ENCODE data around the gene ADGRB2. TPM values are rescaled to one million over a fixed set of nuclear protein-coding genes. Genes with fewer than 3 reads are reported as not detected.
A peak's percentile ranks its signal among the peaks of the same experiment; 100 is the strongest.

ADGRB2 gene
- total RNA-seq: under 1 TPM; 0.68 to 0.81 TPM

DNA sequence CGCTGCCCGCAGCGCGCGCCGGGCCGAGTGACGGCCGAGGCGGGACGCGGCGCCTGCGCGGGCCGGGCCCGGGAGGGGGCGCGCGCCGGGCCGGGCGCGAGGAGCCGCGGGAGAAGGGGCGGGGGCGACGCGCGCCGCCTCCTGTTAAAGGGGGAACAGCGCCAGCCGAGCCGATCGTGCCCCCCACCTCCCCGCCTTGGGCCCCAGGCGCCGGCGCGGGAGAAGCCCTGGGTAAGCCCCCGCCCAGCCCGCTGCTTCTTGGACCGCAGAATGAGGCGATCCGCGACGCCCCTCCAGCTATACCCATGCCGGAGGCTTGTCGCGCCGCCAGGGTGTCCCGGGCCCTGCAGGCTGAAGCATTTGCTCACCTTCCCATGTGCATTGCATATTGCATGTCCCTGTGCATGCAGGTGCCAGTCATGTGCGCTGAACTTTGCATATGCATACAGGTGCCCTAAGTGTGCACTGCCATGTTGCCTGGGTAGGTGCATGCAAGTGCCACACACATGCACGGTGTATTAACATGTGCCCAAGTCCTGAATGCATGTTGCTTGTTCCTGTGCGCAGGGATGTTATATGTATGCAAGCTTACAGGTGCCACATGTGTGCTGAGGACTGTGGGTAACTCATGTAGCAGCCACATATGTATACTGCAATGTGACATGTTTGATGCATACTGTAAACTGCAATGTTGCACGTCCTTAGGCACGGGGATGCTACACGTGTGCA is at the start of gene ADGRB2:
Gene ADGRB2, minus strand, starts transcription at position 29 of the 729 bp plus-strand sequence. CDS start 7,119 bp downstream, outside the sequence.
- H3K27me3 Mint-ChIP-seq: peaks cover 58% of the 10 kb centered on the region
- no peak within 1 kb of the TSS for H3K27ac Mint-ChIP-seq
- peaks cover 39% of the 10 kb centered on the region for H3K4me1 Mint-ChIP-seq
- H3K36me3 Mint-ChIP-seq (ENCODE audit: low read depth): no peaks in the 10 kb centered on the region
- peak within 1 kb of the TSS; percentile 67 for H3K4me3 Mint-ChIP-seq
- H3K9me3 Mint-ChIP-seq: no peaks in the 10 kb centered on the region
- no peak for DNase-seq
- POLR2A ChIA-PET: interaction anchor here (0.6 to 2.4 kb wide), 3 partner anchors 11 to 385 kb away, joined by 3 to 6 read pairs (median 6); no protein-coding TSS in a partner anchor
- CTCF ChIA-PET: interaction anchor here (0.6 to 4.4 kb wide), 5 partner anchors 13 to 230 kb away, joined by 3 to 28 read pairs (median 6); no protein-coding TSS in a partner anchor

DNA sequence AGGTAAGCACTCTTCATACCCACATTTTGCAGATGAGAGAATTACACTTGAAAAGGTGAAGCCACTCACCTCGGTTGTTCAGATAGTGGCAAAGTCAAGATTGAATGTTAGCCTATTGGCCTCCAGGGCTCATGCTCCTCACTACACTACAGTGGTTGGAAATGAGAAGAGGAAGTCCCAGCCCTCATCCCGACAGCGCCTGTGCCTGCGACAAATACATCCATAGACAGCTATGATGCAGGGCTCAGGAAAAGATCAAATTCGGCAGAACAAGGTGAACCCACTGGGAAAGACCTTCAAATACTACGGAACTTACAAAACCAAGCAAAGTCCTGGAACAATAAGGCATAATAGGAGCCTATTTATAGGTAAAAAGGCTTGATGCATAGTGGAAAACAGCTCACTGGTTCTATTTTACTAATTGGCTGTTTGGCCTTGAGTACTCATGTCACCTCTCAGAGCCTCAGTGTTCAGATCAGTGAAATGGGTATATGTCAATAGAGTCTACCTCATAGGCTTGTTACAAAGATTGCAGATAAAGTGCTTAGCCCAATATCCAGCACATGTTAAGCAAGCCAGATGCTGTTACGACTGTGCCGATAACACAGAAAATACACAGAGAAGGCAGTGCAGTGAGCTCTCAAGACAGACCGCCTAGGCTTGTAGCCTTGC is 48.2 kb upstream of the ADGRB2 start:
- POLR2A ChIA-PET: no interaction called here

DNA sequence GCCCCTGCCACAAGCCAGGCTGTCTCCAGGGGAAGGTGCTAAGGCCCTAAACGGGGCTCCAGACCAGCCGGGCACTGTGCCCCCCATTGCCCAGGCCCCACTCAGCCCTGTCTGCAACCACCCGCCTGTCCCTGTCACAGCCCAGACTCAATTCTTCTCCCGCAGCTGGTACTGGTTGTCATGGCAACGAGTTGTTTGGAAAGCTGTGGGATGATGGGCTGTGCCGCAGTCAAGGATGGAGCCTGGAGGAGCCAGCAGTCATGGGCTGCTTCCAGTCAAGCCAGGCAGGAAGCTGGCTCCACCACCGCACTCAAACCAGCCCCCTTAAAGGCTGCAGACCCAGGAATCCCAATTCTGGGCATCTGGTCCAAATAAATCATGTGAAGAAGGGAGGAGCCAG is 47.5 kb upstream of the ADGRB2 start:
- Mint-ChIP-seq H3K9me3 (no peaks in the 10 kb centered on the region), H3K4me3 (no peak overlapping the region), H3K36me3 (ENCODE audit: low read depth) (no peaks in the 10 kb centered on the region), H3K4me1 (peaks cover 5% of the 10 kb centered on the region), H3K27me3 (peaks cover 4% of the 10 kb centered on the region), H3K27ac (no peak overlapping the region)
- DNase-seq: no peak
- POLR2A ChIA-PET: no interaction called here
- CTCF ChIA-PET: interaction anchor here (1.0 to 7.7 kb wide), 2 partner anchors 152 to 255 kb away, joined by 3 to 85 read pairs; no protein-coding TSS in a partner anchor

More for the DNA sequence above, 48.2 kb upstream of the ADGRB2 start:
- peak; percentile 11 for DNase-seq
- no peaks in the 10 kb centered on the region for H3K36me3 Mint-ChIP-seq (ENCODE audit: low read depth)
- H3K4me3 Mint-ChIP-seq: no peak overlapping the region
- no peaks in the 10 kb centered on the region for H3K9me3 Mint-ChIP-seq
- no peak overlapping the region for H3K27ac Mint-ChIP-seq
- H3K4me1 Mint-ChIP-seq: peaks cover 8% of the 10 kb centered on the region
- H3K27me3 Mint-ChIP-seq: peaks cover 4% of the 10 kb centered on the region
- CTCF ChIA-PET: interaction anchor here (1.1 to 7.7 kb wide), 3 partner anchors 151 to 418 kb away, joined by 3 to 85 read pairs (median 6); no protein-coding TSS in a partner anchor

GRCh38 chr1:31809698-31810097 is 45.6 kb upstream of the ADGRB2 start:
- Mint-ChIP-seq H3K4me1 (no peaks in the 10 kb centered on the region), H3K9me3 (no peaks in the 10 kb centered on the region), H3K27ac (no peak overlapping the region), H3K27me3 (peaks cover 4% of the 10 kb centered on the region), H3K4me3 (no peak overlapping the region), H3K36me3 (ENCODE audit: low read depth) (no peaks in the 10 kb centered on the region)
- no peak for DNase-seq
- ChIA-PET POLR2A (no interaction called here), CTCF (interaction anchor here (0.6 to 1.2 kb wide), 2 partner anchors 79 to 204 kb away, joined by 3 read pairs; partner anchors contain the start of gene KHDRBS1)

- ChIA-PET POLR2A (no interaction called here), CTCF (interaction anchor here (1.2 kb wide), 1 partner anchor 156 kb away, joined by 3 read pairs; no protein-coding TSS in a partner anchor)
Measured at GRCh38 chr1:31807273-31808048, 43.3 kb upstream of the ADGRB2 start.

GRCh38 chr1:31805318-31805717 is 41.2 kb upstream of the ADGRB2 start:
- Mint-ChIP-seq H3K9me3 (no peaks in the 10 kb centered on the region), H3K36me3 (ENCODE audit: low read depth) (no peaks in the 10 kb centered on the region), H3K27ac (no peak overlapping the region), H3K4me3 (no peak overlapping the region), H3K4me1 (peaks cover 1% of the 10 kb centered on the region), H3K27me3 (peaks cover 26% of the 10 kb centered on the region)
- CTCF ChIA-PET: interaction anchor here (1.5 to 1.8 kb wide), 2 partner anchors 10 to 17 kb away, joined by 4 to 10 read pairs; partner anchors contain the start of gene SPOCD1
- DNase-seq: no peak
- POLR2A ChIA-PET: interaction anchor here (1.1 kb wide), 1 partner anchor 28 kb away, joined by 3 read pairs; no protein-coding TSS in a partner anchor

More at GRCh38 chr1:31807273-31808048, 43.3 kb upstream of the ADGRB2 start:
- Mint-ChIP-seq H3K4me1 (no peaks in the 10 kb centered on the region), H3K27ac (no peak overlapping the region), H3K36me3 (ENCODE audit: low read depth) (no peaks in the 10 kb centered on the region), H3K4me3 (no peak overlapping the region), H3K9me3 (no peaks in the 10 kb centered on the region), H3K27me3 (peaks cover 14% of the 10 kb centered on the region)
- DNase-seq: no peak

DNA sequence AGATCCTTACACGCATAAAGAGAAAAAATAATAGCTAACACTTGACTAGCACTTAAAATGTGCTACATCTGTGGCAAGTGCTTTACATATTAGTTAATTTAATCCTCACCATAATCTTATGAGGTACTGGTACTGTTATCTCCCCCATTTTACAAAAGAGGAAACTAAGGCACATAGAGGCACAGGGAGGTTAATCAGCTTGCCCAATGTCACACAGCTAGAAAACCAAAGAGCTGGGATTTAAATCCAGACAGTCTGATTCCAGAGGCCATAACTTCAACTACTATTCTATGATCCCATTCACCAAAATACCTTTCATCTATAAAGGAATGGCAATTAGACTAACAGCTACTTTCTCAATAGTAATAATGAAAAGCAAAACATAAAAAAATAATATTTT is 40.0 kb upstream of the ADGRB2 start:
- no peaks in the 10 kb centered on the region for H3K9me3 Mint-ChIP-seq
- no peaks in the 10 kb centered on the region for H3K36me3 Mint-ChIP-seq (ENCODE audit: low read depth)
- peaks cover 26% of the 10 kb centered on the region for H3K27me3 Mint-ChIP-seq
- ChIA-PET CTCF (interaction anchor here (1.1 to 1.5 kb wide), 3 partner anchors 11 to 136 kb away, joined by 3 to 5 read pairs (median 5); partner anchors contain the start of gene SPOCD1), POLR2A (interaction anchor here (0.9 kb wide), 1 partner anchor 209 kb away, joined by 4 read pairs; the partner anchor contains the start of gene KHDRBS1)
- H3K4me1 Mint-ChIP-seq: peaks cover 1% of the 10 kb centered on the region
- no peak overlapping the region for H3K27ac Mint-ChIP-seq
- no peak for DNase-seq
- no peak overlapping the region for H3K4me3 Mint-ChIP-seq

GRCh38 chr1:31803610-31804009 is 39.5 kb upstream of the ADGRB2 start:
- Mint-ChIP-seq H3K4me1 (peaks cover 6% of the 10 kb centered on the region), H3K27me3 (peaks cover 26% of the 10 kb centered on the region), H3K36me3 (ENCODE audit: low read depth) (no peaks in the 10 kb centered on the region), H3K27ac (no peak overlapping the region), H3K4me3 (no peak overlapping the region), H3K9me3 (no peaks in the 10 kb centered on the region)
- no peak for DNase-seq
- ChIA-PET POLR2A (interaction anchor here (0.9 kb wide), 1 partner anchor 210 kb away, joined by 4 read pairs; the partner anchor contains the start of gene KHDRBS1), CTCF (interaction anchor here (1.1 to 1.5 kb wide), 3 partner anchors 12 to 137 kb away, joined by 3 to 5 read pairs (median 5); partner anchors contain the start of gene SPOCD1)

DNA sequence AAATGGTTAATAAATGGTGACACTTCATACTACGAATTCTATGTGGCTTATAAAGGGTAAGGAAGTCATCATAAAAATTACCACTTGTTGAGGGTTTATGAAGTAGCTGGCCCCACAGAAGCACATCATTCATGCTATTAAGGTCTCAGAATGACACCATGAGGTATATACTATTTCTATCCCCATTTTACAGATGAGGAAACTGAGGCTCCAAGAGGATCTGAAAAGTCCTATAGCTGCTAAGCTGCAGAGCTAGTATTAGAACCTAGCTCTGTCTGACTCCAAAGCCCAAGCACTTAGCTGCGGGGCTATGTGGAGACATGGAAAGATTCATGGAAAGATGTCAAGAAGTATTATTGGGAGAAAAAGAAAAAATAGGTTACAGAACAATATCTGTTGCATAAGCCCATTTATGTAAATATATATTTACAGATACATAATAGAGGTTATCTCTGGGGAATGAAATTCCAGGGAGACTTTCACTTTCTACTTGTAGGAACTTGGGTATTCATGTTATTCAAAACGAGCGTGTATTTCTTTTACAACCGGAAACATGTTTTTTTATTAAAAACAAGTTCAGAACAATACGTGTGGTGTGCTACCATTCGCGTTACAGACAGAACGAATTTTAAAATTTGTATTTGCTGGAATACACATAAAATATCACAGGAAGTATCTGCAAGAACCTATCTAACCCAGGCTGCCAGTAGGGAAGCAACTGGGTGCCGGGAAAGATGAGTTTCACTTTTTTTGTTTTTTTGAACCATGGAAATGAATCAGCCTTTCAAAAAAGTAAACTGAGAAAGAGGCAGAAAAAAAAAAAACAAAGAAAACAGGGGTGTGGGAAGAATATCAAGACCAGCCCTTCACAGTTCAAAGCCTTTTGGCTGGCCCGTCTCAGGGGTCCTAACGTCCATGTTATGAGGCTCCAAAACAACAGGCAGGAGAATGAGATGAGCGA is 38.3 kb upstream of the ADGRB2 start:
- H3K4me3 Mint-ChIP-seq: no peak overlapping the region
- POLR2A ChIA-PET: no interaction called here
- DNase-seq: no peak
- H3K4me1 Mint-ChIP-seq: peaks cover 9% of the 10 kb centered on the region
- CTCF ChIA-PET: interaction anchor here (0.8 to 1.0 kb wide), 2 partner anchors 13 to 14 kb away, joined by 3 read pairs; partner anchors contain the start of gene SPOCD1
- H3K36me3 Mint-ChIP-seq (ENCODE audit: low read depth): no peaks in the 10 kb centered on the region
- H3K9me3 Mint-ChIP-seq: no peaks in the 10 kb centered on the region
- H3K27me3 Mint-ChIP-seq: peaks cover 23% of the 10 kb centered on the region
- no peak overlapping the region for H3K27ac Mint-ChIP-seq

DNA sequence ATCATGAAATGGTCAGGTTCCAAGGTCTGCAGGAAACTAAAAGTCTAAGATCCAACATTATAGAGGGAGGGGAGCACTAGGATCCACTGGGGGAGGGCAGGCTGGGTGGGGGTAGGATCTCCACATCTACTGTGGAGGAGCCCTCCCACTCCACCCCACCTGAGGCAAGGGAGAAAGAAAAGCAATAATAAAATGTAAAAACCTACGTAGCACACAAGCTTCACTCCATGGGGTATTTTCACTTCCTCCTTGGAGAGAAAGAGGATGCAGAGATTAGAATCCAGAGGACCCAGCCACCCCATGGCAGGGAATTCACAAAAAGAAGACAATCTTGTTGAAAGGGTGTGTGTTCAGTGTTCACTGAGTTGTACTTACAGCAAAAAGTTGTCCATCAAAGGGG is 37.3 kb upstream of the ADGRB2 start:
- H3K9me3 Mint-ChIP-seq: no peaks in the 10 kb centered on the region
- peaks cover 24% of the 10 kb centered on the region for H3K27me3 Mint-ChIP-seq
- DNase-seq: peak; percentile 3
- H3K4me1 Mint-ChIP-seq: peaks cover 9% of the 10 kb centered on the region
- no peak overlapping the region for H3K4me3 Mint-ChIP-seq
- no peaks in the 10 kb centered on the region for H3K36me3 Mint-ChIP-seq (ENCODE audit: low read depth)
- ChIA-PET POLR2A (no interaction called here), CTCF (no interaction called here)
- H3K27ac Mint-ChIP-seq: no peak overlapping the region

- CTCF ChIA-PET: no interaction called here
- POLR2A ChIA-PET: no interaction called here
Measured at GRCh38 chr1:31800674-31800967, 36.5 kb upstream of the ADGRB2 start.

More at GRCh38 chr1:31800674-31800967, 36.5 kb upstream of the ADGRB2 start:
- Mint-ChIP-seq H3K4me3 (no peak overlapping the region), H3K27me3 (peaks cover 24% of the 10 kb centered on the region), H3K36me3 (ENCODE audit: low read depth) (no peaks in the 10 kb centered on the region), H3K9me3 (no peaks in the 10 kb centered on the region), H3K4me1 (peaks cover 9% of the 10 kb centered on the region), H3K27ac (no peak overlapping the region)
- no peak for DNase-seq

All from activated CD4-positive, alpha-beta memory T cell treated with anti-CD3 and anti-CD28 coated beads, Interleukin-2, amount 10 ng/mL, durations not matched to agents 7 days and 5 days (primary cell).